SK-N-SH treated with all-trans-retinoic acid at 6 μM for 48 hours (cell line): ENCODE measurements around the gene ZSCAN30.

Experiments
- ATAC-seq: fragments of 200-7000 bp; cut with Tn5 transposase; 3 replicates; pipeline ENCODE4 v1.9.1; 2020; ENCODE audit warnings: mild to moderate bottlenecking, moderate library complexity
- BACH2 ChIP-seq: fragments of 250-450 bp; sonication (Bioruptor Pico); IDR thresholded peaks from 2 replicates; pipeline ENCODE4 v1.9.0; 2021; ENCODE audit warnings: mild to moderate bottlenecking, borderline replicate concordance
- CREB5 ChIP-seq: fragments of 250-450 bp; sonication (Bioruptor Pico); IDR thresholded peaks from 2 replicates; pipeline ENCODE4 v1.5.1; 2020; ENCODE audit warnings: low read depth, mild to moderate bottlenecking, moderate library complexity
- CSDC2 ChIP-seq: fragments of 250-450 bp; sonication (Bioruptor Pico); IDR thresholded peaks from 2 replicates; pipeline ENCODE4 v1.5.0; 2020; ENCODE audit warnings: mild to moderate bottlenecking, moderate library complexity
- ESRRG ChIP-seq: fragments of 250-450 bp; sonication (Bioruptor Pico); IDR thresholded peaks from 2 replicates; pipeline ENCODE4 v1.6.1; 2021; ENCODE audit warnings: mild to moderate bottlenecking
- GLIS3 ChIP-seq: fragments of 250-450 bp; sonication (Bioruptor Pico); IDR thresholded peaks from 2 replicates; pipeline ENCODE4 v1.5.0; 2020; ENCODE audit warnings: mild to moderate bottlenecking, moderate library complexity
- ISL1 ChIP-seq: fragments of 250-450 bp; sonication (Bioruptor Pico); IDR thresholded peaks from 2 replicates; pipeline ENCODE4 v2.1.2; 2022; ENCODE audit warnings: mild to moderate bottlenecking, moderate library complexity
- OSR1 ChIP-seq: fragments of 250-450 bp; sonication (Bioruptor Pico); IDR thresholded peaks from 2 replicates; pipeline ENCODE4 v1.8.0; 2022; ENCODE audit warnings: moderate library complexity, mild to moderate bottlenecking, inconsistent platforms
- PATZ1 ChIP-seq: fragments of 250-450 bp; sonication (Bioruptor Pico); IDR thresholded peaks from 2 replicates; pipeline ENCODE4 v1.8.0; 2020; ENCODE audit warnings: mild to moderate bottlenecking, moderate library complexity, borderline replicate concordance
- POU6F1 ChIP-seq: fragments of 250-450 bp; sonication (Bioruptor Pico); IDR thresholded peaks from 2 replicates; pipeline ENCODE4 v1.8.0; 2021; ENCODE audit warnings: low read depth, mild to moderate bottlenecking, moderate library complexity, borderline replicate concordance
- TCF4 ChIP-seq: fragments of 250-450 bp; sonication (Bioruptor Pico); IDR thresholded peaks from 2 replicates; pipeline ENCODE4 v1.8.0; 2021; ENCODE audit warnings: mild to moderate bottlenecking, moderate library complexity, borderline replicate concordance
- TOX ChIP-seq: fragments of 250-450 bp; sonication (Bioruptor Pico); IDR thresholded peaks from 2 replicates; pipeline ENCODE4 v1.8.0; 2021; ENCODE audit warnings: mild to moderate bottlenecking, moderate library complexity, borderline replicate concordance
- ZC3H10 ChIP-seq: fragments of 250-450 bp; sonication (Bioruptor Pico); IDR thresholded peaks from 2 replicates; pipeline ENCODE4 v1.5.1; 2021; ENCODE audit warnings: mild to moderate bottlenecking, moderate library complexity
- ZFP3 ChIP-seq: fragments of 250-450 bp; sonication (Bioruptor Pico); IDR thresholded peaks from 2 replicates; pipeline ENCODE4 v1.5.0; 2020; ENCODE audit warnings: mild to moderate bottlenecking, moderate library complexity
- ZFP30 ChIP-seq: fragments of 450-650 bp; formaldehyde crosslinking; IDR thresholded peaks from 2 replicates; pipeline ENCODE4 v1.5.0; 2022; ENCODE audit warnings: mild to moderate bottlenecking, moderate library complexity
- ZNF70 ChIP-seq: fragments of 450-650 bp; formaldehyde crosslinking; IDR thresholded peaks from 2 replicates; pipeline ENCODE4 v1.5.0; 2020; ENCODE audit warnings: mild to moderate bottlenecking, moderate library complexity
- ZNF8 ChIP-seq: fragments of 450-650 bp; formaldehyde crosslinking; IDR thresholded peaks from 2 replicates; pipeline ENCODE4 v1.5.0; 2020; ENCODE audit warnings: mild to moderate bottlenecking, moderate library complexity
- TF ChIP-seq, protein P1 (sequence below): fragments of 250-450 bp; sonication (Bioruptor Pico); IDR thresholded peaks from 2 replicates; pipeline ENCODE4 v1.5.1; 2021; ENCODE audit warnings: mild to moderate bottlenecking, moderate library complexity
- TF ChIP-seq, protein P2 (sequence below): fragments of 250-450 bp; sonication (Bioruptor Pico); IDR thresholded peaks from 2 replicates; pipeline ENCODE4 v1.5.0; 2020; ENCODE audit warnings: mild to moderate bottlenecking, moderate library complexity

ZSCAN30 gene

DNA sequence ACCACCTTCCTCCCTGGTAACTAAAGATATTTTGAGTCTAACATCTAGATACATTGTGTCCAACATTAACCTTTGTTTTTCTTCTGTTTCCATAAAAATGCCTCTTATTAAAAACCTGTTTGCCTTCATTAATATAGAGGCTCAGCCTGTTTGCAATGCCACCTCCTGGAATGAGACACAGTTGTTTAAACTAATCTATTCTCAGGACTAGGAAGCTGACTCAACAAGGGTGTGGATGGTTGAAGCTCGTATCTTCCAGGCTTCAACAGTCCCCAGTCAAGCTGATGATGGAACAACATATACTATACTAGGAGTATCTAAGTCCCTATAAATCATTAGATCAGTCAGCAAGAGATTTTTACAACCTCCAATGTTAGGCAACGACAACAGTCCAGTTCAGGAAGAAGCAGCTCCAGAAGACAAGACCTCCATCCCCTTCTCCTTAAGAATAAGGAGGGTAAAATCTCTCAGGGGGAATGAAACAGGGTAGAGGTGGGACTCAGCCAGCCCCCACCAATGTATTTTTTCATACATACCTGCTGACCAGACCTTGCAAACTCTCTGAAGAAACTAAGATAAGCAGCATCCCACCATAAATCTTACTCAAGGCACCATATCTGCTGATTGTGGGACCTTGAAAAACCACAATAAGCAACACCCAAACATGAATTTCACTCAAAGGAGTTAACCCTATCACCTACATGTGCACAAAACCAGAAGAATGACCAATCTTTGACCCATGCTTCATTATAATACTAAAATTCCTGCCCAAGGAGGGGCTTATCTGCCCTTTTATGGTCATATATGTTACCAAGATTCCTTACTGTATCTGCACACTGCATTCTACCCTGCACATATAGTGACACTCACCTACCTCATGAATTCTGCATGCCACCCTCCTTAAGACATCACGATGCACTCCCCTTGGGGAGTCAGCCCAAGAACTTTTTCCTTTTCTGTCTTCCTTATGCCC lies 32.7 kb upstream of the ZSCAN30 start (continued):
- TF ChIP-seq, protein P1, sequence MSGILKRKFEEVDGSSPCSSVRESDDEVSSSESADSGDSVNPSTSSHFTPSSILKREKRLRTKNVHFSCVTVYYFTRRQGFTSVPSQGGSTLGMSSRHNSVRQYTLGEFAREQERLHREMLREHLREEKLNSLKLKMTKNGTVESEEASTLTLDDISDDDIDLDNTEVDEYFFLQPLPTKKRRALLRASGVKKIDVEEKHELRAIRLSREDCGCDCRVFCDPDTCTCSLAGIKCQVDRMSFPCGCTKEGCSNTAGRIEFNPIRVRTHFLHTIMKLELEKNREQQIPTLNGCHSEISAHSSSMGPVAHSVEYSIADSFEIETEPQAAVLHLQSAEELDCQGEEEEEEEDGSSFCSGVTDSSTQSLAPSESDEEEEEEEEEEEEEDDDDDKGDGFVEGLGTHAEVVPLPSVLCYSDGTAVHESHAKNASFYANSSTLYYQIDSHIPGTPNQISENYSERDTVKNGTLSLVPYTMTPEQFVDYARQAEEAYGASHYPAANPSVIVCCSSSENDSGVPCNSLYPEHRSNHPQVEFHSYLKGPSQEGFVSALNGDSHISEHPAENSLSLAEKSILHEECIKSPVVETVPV (CRISPR knock-in tag), result no peak
- no peak for TF ChIP-seq ISL1 (CRISPR knock-in tag)
- no peak for TF ChIP-seq ESRRG (CRISPR knock-in tag)

GRCh38 chr18:35311496-35311895 lies 21.5 kb upstream of the ZSCAN30 start:
- ATAC-seq, result no peak

DNA sequence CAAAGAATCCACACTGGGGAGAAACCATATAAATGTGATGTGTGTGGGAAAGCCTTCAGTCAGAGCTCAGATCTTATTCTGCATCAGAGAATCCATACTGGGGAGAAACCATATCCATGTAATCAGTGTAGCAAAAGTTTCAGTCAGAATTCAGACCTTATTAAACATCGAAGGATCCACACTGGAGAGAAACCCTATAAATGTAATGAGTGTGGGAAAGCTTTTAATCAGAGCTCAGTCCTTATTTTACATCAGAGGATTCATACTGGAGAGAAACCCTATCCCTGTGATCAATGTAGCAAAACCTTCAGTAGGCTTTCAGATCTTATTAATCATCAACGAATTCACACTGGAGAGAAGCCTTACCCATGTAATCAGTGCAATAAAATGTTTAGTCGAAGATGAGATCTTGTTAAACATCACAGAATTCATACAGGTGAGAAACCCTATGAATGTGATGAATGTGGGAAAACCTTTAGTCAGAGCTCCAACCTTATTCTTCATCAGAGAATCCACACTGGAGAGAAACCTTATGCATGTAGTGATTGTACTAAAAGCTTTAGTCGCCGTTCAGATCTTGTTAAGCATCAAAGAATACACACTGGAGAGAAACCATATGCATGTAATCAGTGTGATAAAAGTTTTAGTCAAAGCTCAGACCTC lies 16.7 kb upstream of the ZSCAN30 start:
- ATAC-seq, result no peak
- no peak for TF ChIP-seq OSR1
- TF ChIP-seq TCF4 (CRISPR knock-in tag), result no peak
- TF ChIP-seq TOX, result no peak
- no peak for TF ChIP-seq CSDC2
- TF ChIP-seq CREB5 (CRISPR knock-in tag), result no peak
- TF ChIP-seq, protein P1 (CRISPR knock-in tag), result no peak
- TF ChIP-seq ZNF70 (CRISPR knock-in tag), result no peak
- TF ChIP-seq POU6F1, result no peak
- no peak for TF ChIP-seq BACH2 (CRISPR knock-in tag)
- no peak for TF ChIP-seq GLIS3 (CRISPR knock-in tag)
- no peak for TF ChIP-seq ZC3H10 (CRISPR knock-in tag)
- TF ChIP-seq ESRRG (CRISPR knock-in tag), result no peak
- TF ChIP-seq ZNF8 (CRISPR knock-in tag), result no peak
- TF ChIP-seq ZFP3, result no peak

More at GRCh38 chr18:35311496-35311895, 21.5 kb upstream of the ZSCAN30 start:
- TF ChIP-seq ZFP3 (no peak), TOX (no peak), ZNF8 (CRISPR knock-in tag) (no peak), ZFP30 (CRISPR knock-in tag) (no peak), BACH2 (CRISPR knock-in tag) (no peak), ISL1 (CRISPR knock-in tag) (no peak), PATZ1 (CRISPR knock-in tag) (no peak), TCF4 (CRISPR knock-in tag) (no peak), CSDC2 (no peak), ZNF70 (CRISPR knock-in tag) (no peak), ZC3H10 (CRISPR knock-in tag) (no peak)
- TF ChIP-seq, protein P2, sequence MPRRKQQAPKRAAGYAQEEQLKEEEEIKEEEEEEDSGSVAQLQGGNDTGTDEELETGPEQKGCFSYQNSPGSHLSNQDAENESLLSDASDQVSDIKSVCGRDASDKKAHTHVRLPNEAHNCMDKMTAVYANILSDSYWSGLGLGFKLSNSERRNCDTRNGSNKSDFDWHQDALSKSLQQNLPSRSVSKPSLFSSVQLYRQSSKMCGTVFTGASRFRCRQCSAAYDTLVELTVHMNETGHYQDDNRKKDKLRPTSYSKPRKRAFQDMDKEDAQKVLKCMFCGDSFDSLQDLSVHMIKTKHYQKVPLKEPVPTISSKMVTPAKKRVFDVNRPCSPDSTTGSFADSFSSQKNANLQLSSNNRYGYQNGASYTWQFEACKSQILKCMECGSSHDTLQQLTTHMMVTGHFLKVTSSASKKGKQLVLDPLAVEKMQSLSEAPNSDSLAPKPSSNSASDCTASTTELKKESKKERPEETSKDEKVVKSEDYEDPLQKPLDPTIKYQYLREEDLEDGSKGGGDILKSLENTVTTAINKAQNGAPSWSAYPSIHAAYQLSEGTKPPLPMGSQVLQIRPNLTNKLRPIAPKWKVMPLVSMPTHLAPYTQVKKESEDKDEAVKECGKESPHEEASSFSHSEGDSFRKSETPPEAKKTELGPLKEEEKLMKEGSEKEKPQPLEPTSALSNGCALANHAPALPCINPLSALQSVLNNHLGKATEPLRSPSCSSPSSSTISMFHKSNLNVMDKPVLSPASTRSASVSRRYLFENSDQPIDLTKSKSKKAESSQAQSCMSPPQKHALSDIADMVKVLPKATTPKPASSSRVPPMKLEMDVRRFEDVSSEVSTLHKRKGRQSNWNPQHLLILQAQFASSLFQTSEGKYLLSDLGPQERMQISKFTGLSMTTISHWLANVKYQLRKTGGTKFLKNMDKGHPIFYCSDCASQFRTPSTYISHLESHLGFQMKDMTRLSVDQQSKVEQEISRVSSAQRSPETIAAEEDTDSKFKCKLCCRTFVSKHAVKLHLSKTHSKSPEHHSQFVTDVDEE (CRISPR knock-in tag), result no peak
